ACHN (cell line): ENCODE measurements around the gene HOXB8.

Experiments
- DNase-seq: peaks from one replicate; pipeline ENCODE4 v3.0.0-alpha.2; 2015
- in situ Hi-C: cut with HindIII; loops from 2 replicates; pipeline ENCODE4 v1.10.0; 2017; ENCODE audit warnings: low sequenced_read_pairs, low pct_ligation_motif_present, low pct_unique_long_range_greater_than_20kb

Gene HOXB8

DNA sequence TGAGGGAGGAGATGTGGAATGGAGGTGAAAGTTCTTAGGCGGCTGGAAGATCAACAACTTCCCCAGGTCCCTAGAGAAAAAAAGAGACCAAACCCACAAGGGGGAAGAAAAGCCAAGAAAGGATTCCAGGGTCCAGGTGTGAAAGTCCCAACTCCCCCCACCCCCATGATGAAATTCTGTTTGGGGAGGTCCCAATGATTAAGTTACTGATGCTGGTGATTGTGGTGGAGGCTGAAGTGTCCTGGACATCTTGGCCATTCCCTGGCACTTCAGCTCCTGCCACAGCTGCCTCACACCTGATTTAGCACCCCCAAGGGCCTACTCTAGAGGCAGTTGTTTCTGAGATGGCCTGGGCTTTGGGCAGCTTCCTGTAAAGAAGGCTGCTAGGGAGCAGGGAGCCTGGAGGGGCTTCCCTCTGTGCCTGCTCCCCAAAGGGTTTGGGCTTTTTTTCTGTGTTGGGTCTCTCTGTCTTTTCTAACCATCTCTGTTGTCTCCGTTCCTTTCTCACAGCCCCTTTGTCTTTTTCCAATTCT lies 50.0 kb downstream of the HOXB8 start:
- in situ Hi-C loops: no loop called here

DNA sequence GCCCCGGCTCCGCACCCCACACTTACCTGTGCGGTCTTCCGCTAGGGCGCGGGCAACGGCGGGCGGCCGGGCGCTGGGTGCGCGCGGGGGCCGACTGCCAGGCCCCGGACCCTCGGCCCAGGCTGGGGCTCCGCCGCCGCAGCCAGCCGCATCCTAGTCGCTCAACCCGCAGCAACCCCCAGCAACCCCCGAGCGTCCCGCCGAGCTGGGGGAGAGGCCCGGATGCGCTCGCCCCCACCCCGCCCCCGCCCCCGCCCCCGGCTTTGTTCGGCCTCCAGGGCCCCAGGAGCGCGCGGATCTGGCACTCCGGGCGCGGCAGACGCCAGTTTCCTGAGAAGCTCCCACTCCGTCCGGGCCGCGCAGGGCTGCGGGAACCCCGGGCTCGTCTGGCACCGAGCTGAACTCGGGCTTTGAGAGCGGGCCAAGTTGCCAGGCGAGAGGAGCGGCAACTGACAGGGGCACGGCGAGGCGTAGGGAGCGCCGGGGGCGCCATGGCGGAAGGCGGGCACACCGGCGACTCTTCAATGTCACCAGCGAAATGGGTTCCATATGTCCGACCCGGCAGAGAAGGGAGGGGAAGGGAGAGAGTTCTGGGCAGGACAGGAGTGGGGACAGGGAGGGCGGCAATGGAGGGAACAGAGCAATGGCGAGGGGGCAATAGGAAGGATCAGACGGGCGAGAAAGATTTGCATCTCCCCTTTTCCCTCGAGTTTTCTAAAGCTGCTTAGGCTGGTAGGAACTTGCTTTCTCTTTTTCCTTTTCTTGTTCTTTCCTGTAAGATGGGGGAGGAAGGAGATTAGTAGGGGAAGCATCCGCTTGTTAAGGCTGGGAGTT lies 50.7 kb downstream of the HOXB8 start:
- in situ Hi-C loops: no loop called here
- no peak for DNase-seq

More for the DNA sequence above, 50.0 kb downstream of the HOXB8 start:
- DNase-seq: no peak

DNA sequence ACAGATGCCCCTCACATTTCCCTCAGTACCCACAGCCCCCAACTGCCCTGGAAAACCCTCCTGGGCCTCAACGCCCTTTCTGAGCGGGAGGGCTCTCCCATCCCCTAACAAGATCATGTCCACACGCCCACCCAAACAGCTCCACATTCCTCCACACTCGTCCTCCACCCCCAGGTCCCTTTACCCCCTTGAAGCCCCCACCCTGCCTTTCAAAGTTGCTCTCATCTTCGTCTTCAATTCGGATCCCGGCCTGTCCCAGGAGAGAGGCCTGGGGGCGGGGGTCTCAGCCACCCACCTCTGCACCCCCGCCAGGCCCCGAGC lies 51.3 kb downstream of the HOXB8 start:
- in situ Hi-C loops: no loop called here
- no peak for DNase-seq

GRCh38 chr17:48563385-48563838 lies 51.7 kb downstream of the HOXB8 start:
- in situ Hi-C loops: no loop called here
- no peak for DNase-seq

DNA sequence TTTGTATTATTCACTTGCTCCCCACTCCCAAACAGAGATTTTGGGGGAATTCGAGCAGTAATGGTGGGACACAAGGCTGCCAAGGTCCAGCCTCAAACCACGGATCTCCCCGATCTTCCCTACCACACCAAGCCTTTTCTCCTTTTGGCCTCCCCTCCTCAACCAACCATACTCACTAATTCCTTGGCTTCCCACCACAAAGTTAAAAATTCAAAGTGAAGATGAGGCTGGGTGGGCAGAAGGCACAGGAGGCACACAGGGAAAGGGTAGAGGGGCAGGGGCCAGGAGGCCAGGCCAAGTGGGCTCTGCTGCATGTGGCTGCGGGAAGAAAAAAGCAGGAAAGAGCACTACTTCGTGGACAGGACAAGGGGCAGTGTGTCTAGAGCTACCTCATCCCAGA lies 52.2 kb downstream of the HOXB8 start:
- in situ Hi-C loops: no loop called here
- no peak for DNase-seq
